Prostate gland (tissue), 2 donors: ENCODE data around the gene HRAS. TPM values are rescaled to one million over a fixed set of nuclear protein-coding genes. Genes with fewer than 3 reads are reported as not detected.

Source experiments
- DNase-seq: peaks from one replicate; pipeline ENCODE4 v3.0.0-alpha.2; 2019; ENCODE audit warnings: low spot score
- H3K27ac ChIP-seq, 2 donors: fragments of 200-600 bp; sonication (generic); 2 replicates each; pipeline ENCODE4 v1.5.1; 2017 to 2019
- H3K27me3 ChIP-seq: fragments of 200-600 bp; sonication (generic); replicated peaks from 2 replicates; pipeline ENCODE4 v1.5.1; 2019; ENCODE audit not compliant: insufficient read depth
- H3K36me3 ChIP-seq, 2 donors: fragments of 200-600 bp; sonication (generic); 1 replicate in 1 of 2; 2 replicates in 1 of 2; pipeline versions ENCODE4 v1.5.1 to v1.8.1; 2017 to 2019
- H3K4me1 ChIP-seq: fragments of 200-600 bp; sonication (generic); replicated peaks from 2 replicates; pipeline ENCODE4 v1.5.1; 2019
- H3K4me3 ChIP-seq, 2 donors: fragments of 200-600 bp; sonication (generic); 2 replicates each; pipeline ENCODE4 v1.5.1; 2017 to 2019
- H3K9me3 ChIP-seq: fragments of 200-600 bp; sonication (generic); 2 replicates; pipeline ENCODE4 v1.5.1; 2017
- CTCF ChIP-seq, 4 experiments: fragments of 200-600 bp in 2 of 4; fragments of 450-650 bp in 2 of 4; sonication (generic) in 2 of 4; IDR thresholded peaks; 1 replicate in 3 of 4; 2 replicates in 1 of 4; pipeline ENCODE4 v1.5.1; 2016 to 2019; ENCODE audit warnings: antibody characterized with exemption in 4 of 4, mild to moderate bottlenecking in 2 of 4, moderate library complexity in 2 of 4
- POLR2A ChIP-seq: fragments of 450-650 bp; IDR thresholded peaks from one replicate; pipeline ENCODE4 v1.6.1; 2016; ENCODE audit warnings: antibody characterized with exemption, mild to moderate bottlenecking
- POLR2AphosphoS5 ChIP-seq: sonication (generic); formaldehyde crosslinking; IDR thresholded peaks from one replicate; pipeline ENCODE4 v1.6.1; 2017; ENCODE audit warnings: antibody characterized with exemption
- WGBS: methylation state at CpG from one replicate; pipeline ENCODE4 v1.1.5; 2018; 5-methylcytosine and 5-hydroxymethylcytosine counted together
- intact Hi-C: fragments of 100-400 bp; cut with DNase I; formaldehyde crosslinking; loops from one replicate; pipeline ENCODE4 v1.14.2; 2022
- total RNA-seq, 2 donors: library from RNA; depleted of rRNA; stranded (reverse); fragments of >200 nt; gene quantifications; one replicate each; pipeline ENCODE4 v1.1.0, GENCODE V29; 2016

The HRAS gene
- total RNA-seq, 2 donors from 2014 or later = 47.0 to 62.8 TPM

- intact Hi-C loops = no loop called here
- Histone ChIP-seq H3K27ac (no peak overlapping the region), H3K4me3 (no peak overlapping the region), H3K9me3 (no peaks in the 10 kb centered on the region), H3K4me1 (peaks cover 12% of the 10 kb centered on the region), H3K36me3 (no peaks in the 10 kb centered on the region), H3K27me3 (no peaks in the 10 kb centered on the region)
- 87% methylated on average over 23 of the region's 27 CpGs for WGBS
- no peak for DNase-seq
- no peak for TF ChIP-seq POLR2A
- TF ChIP-seq CTCF (IDR thresholded peaks at IDR 0.05) = no peak
- TF ChIP-seq POLR2AphosphoS5 = no peak
Measured at GRCh38 chr11:553083-553987, 18.0 kb upstream of the HRAS start.

GRCh38 chr11:551596-551995 lies 16.2 kb upstream of the HRAS start:
- no peak overlapping the region for H3K27ac ChIP-seq
- no peaks in the 10 kb centered on the region for H3K9me3 ChIP-seq
- intact Hi-C loops = no loop called here
- H3K36me3 ChIP-seq = no peaks in the 10 kb centered on the region
- DNase-seq = no peak
- peaks cover 12% of the 10 kb centered on the region for H3K4me1 ChIP-seq
- no peak overlapping the region for H3K4me3 ChIP-seq
- no peak for TF ChIP-seq POLR2A
- no peaks in the 10 kb centered on the region for H3K27me3 ChIP-seq
- 82% methylated on average over 10 of the region's 12 CpGs for WGBS

DNA sequence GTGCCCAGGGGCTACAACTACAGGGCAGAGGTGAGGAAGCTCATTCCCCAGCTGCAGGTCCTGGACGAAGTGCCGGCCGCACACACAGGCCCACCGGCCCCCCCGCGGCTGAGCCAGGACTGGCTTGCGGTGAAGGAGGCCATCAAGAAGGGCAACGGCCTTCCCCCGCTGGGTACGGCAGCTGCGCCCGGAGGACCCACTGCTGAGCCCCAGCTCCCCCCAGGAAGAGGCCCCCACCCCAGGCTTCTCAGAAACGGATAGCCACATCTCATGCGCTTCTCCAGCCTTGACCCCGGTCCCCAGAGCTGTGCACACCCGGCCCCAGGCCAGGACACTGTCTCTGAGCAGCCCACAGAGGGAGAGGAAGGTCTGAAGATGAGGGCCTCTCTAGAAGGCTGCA lies 15.8 kb upstream of the HRAS start:
- Histone ChIP-seq H3K36me3 (no peaks in the 10 kb centered on the region), H3K27ac (no peak overlapping the region), H3K4me1 (peaks cover 12% of the 10 kb centered on the region), H3K4me3 (no peak overlapping the region), H3K27me3 (no peaks in the 10 kb centered on the region), H3K9me3 (no peaks in the 10 kb centered on the region)
- DNase-seq = no peak
- intact Hi-C loops = no loop called here
- TF ChIP-seq POLR2AphosphoS5 (no peak), CTCF (IDR thresholded peaks at IDR 0.05) (no peak), POLR2A (no peak)
- 85% methylated on average over 15 of the region's 16 CpGs for WGBS

DNA sequence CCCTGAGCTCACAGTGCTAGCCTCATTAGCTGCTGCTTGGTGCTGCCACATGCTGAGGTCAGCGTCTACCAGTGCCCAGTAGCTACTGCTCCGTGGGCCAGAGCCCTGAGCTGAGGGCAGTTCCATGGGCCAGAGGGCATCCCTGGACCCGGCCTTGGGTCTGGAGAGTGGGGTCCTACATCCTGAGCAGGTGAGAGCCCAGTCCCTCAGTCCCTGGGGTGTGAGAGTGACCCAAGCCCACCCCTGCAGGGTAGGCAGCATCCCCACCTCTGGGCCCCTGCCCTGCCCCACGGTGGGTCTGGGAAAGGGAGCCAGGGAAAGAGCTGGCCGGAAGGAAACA lies 15.3 kb upstream of the HRAS start:
- DNase-seq = no peak
- Histone ChIP-seq H3K27ac (no peak overlapping the region), H3K4me1 (peaks cover 12% of the 10 kb centered on the region), H3K9me3 (no peaks in the 10 kb centered on the region), H3K36me3 (no peaks in the 10 kb centered on the region), H3K27me3 (no peaks in the 10 kb centered on the region), H3K4me3 (no peak overlapping the region)
- TF ChIP-seq POLR2AphosphoS5 (no peak), POLR2A (no peak), CTCF (IDR thresholded peaks at IDR 0.05) (no peak)
- intact Hi-C loops = no loop called here
- 84% methylated on average over 5 of the region's 5 CpGs for WGBS

- Histone ChIP-seq H3K4me1 (peaks cover 8% of the 10 kb centered on the region), H3K36me3 (no peaks in the 10 kb centered on the region), H3K27ac (no peak overlapping the region), H3K9me3 (no peaks in the 10 kb centered on the region), H3K27me3 (no peaks in the 10 kb centered on the region), H3K4me3 (no peak overlapping the region)
- 93% methylated on average over 25 of the region's 25 CpGs for WGBS
- TF ChIP-seq CTCF (IDR thresholded peaks at IDR 0.05) (no peak), POLR2A (no peak), POLR2AphosphoS5 (no peak)
- DNase-seq = no peak
- intact Hi-C loops = no loop called here
Measured at GRCh38 chr11:550021-550745, 14.8 kb upstream of the HRAS start.
